ENCODE data around the gene PXMP2.

- TF ChIP-seq CTCF (IDR thresholded peaks at IDR 0.05) (no peak), POLR2A (IDR thresholded peaks at IDR 0.05) (no peak)
These were observed 42.3 kb downstream of the PXMP2 start for GRCh38 chr12:132729541-132730320.

All from right lobe of liver (tissue), 4 donors.